Panc1 (cell line): ENCODE results near the gene BEX2. TPM values are rescaled to one million over a fixed set of nuclear protein-coding genes. Genes with fewer than 3 reads are reported as not detected.

Experiments
- ATAC-seq: fragments of 200-7000 bp; cut with Tn5 transposase; 2 replicates; pipeline ENCODE4 v1.9.1; 2020; ENCODE audit warnings: mild to moderate bottlenecking, moderate library complexity
- BruUV-seq: library from RNA; stranded (reverse); fragments of 400-500 nt; replicated peaks from 2 replicates; lab custom pipeline; 2021; lab: Mats Ljungman, UMichigan
- CTCF ChIA-PET: fragments of 300-600 bp; sonication (Branson Sonifier 250); formaldehyde crosslinking; loops from one replicate; lab custom pipeline; 2022; ENCODE audit warnings: antibody characterized with exemption; lab: Charles Lee
- POLR2A ChIA-PET: fragments of 300-600 bp; sonication (Branson Sonifier 250); formaldehyde crosslinking; loops from one replicate; lab custom pipeline; 2022; ENCODE audit warnings: antibody characterized with exemption; lab: Charles Lee
- DNase-seq: peaks from one replicate; pipeline ENCODE4 v3.0.0-alpha.2; 2010; ENCODE audit warnings: low read depth, low spot score
- H3K27ac ChIP-seq: 2 replicates; pipeline ENCODE4 v1.5.1; 2011; ENCODE audit warnings: mild to moderate bottlenecking, low read length, inconsistent platforms
- H3K27me3 ChIP-seq: fragments of 200-500 bp; sonication (Bioruptor generic); 2 replicates; pipeline ENCODE4 v1.6.0; 2014; ENCODE audit warnings: low read length, inconsistent platforms; ENCODE audit not compliant: control insufficient read depth, insufficient read depth
- H3K36me3 ChIP-seq: fragments of 200-500 bp; sonication (Bioruptor generic); 2 replicates; pipeline ENCODE4 v1.5.1; 2014; ENCODE audit warnings: inconsistent platforms, mild to moderate bottlenecking, low read length, moderate library complexity; ENCODE audit not compliant: control insufficient read depth, insufficient read depth
- H3K4me1 ChIP-seq: 2 replicates; pipeline ENCODE4 v1.5.1; 2011; ENCODE audit warnings: inconsistent platforms, mild to moderate bottlenecking, low read length, moderate library complexity; ENCODE audit not compliant: control insufficient read depth, insufficient read depth
- H3K4me3 ChIP-seq, 2 experiments: 2 replicates each; pipeline ENCODE4 v1.5.1; 2011 to 2012; ENCODE audit warnings: low read depth in 2 of 2, low read length in 2 of 2, mild to moderate bottlenecking in 2 of 2, inconsistent platforms in 1 of 2, moderate library complexity in 1 of 2
- H3K9me3 ChIP-seq: fragments of 200-500 bp; sonication (Bioruptor generic); 2 replicates; pipeline ENCODE4 v1.5.1; 2014; ENCODE audit warnings: low read depth, mild to moderate bottlenecking, inconsistent platforms, low read length, moderate library complexity; ENCODE audit not compliant: control insufficient read depth, insufficient read depth
- CTCF ChIP-seq: fragments of 450-650 bp; IDR thresholded peaks from 2 replicates; pipeline ENCODE4 v1.5.1; 2017; ENCODE audit warnings: mild to moderate bottlenecking
- POLR2AphosphoS5 ChIP-seq: IDR thresholded peaks from 2 replicates; pipeline ENCODE4 v1.6.1; 2012; ENCODE audit warnings: mild to moderate bottlenecking, low read depth, low read length, moderate library complexity
- REST ChIP-seq, 2 experiments: IDR thresholded peaks; 2 replicates each; pipeline ENCODE4 v1.6.1; 2011 to 2012; ENCODE audit warnings: low read depth in 2 of 2, control low read depth in 1 of 2, low read length in 1 of 2, mild to moderate bottlenecking in 1 of 2, moderate library complexity in 1 of 2; ENCODE audit not compliant: insufficient read depth in 1 of 2
- SIN3A ChIP-seq: IDR thresholded peaks from 2 replicates; pipeline ENCODE4 v1.6.1; 2012; ENCODE audit warnings: low read depth, mild to moderate bottlenecking, low read length, moderate library complexity, borderline replicate concordance; ENCODE audit not compliant: insufficient read depth
- TCF7L2 ChIP-seq: IDR thresholded peaks from 2 replicates; pipeline ENCODE4 v1.6.1; 2011; ENCODE audit warnings: mild to moderate bottlenecking, low read depth, low read length, inconsistent platforms
- in situ Hi-C: cut with HindIII; loops from 2 replicates; pipeline ENCODE4 v1.10.0; 2016; ENCODE audit warnings: low sequenced_read_pairs, low pct_unique_long_range_greater_than_20kb
- intact Hi-C: fragments of 100-400 bp; cut with micrococcal nuclease; formaldehyde crosslinking; loops from one replicate; pipeline ENCODE4 v1.10.0; 2022; ENCODE audit not compliant: unreplicated experiment
- total RNA-seq: library from RNA; stranded (reverse); gene quantifications from one replicate; pipeline ENCODE4 v1.2.1, GENCODE V29; 2021; ENCODE audit not compliant: unreplicated experiment

BEX2 gene
- total RNA-seq, 1 experiment from 2014 or later = 9.1 TPM

- no peak for TF ChIP-seq TCF7L2
- no peak for TF ChIP-seq POLR2AphosphoS5
- TF ChIP-seq SIN3A = no peak
- TF ChIP-seq CTCF = no peak
- TF ChIP-seq REST (IDR thresholded peaks at IDR 0.05; ENCODE audit: insufficient read depth in 1 of 2, low read depth in 2 of 2, low read length in 1 of 2) = no peak
- Histone ChIP-seq H3K36me3 (no peaks in the 10 kb centered on the region), H3K27ac (no peak overlapping the region), H3K27me3 (peaks cover 18% of the 10 kb centered on the region), H3K9me3 (no peaks in the 10 kb centered on the region), H3K4me3 (no peak overlapping the region), H3K4me1 (no peaks in the 10 kb centered on the region)
- ATAC-seq (no peak), DNase-seq (no peak)
- ChIA-PET POLR2A (no interaction called here), CTCF (no interaction called here)
- in situ Hi-C loops (no loop called here), intact Hi-C loops (no loop called here)
- BruUV-seq = no TSS peak
Measured at GRCh38 chrX:103274284-103274683, 36.5 kb downstream of the BEX2 start.

Other genes with a start within 250 kb of the BEX2 start
- gene BEX1, start 246.8 kb downstream of the BEX2 start, total RNA-seq = not detected
- 0.26 TPM for gene NXF3, start 217.8 kb downstream of the BEX2 start, total RNA-seq
- 1.1 TPM for gene BEX4, start 95.9 kb downstream of the BEX2 start, total RNA-seq
- 13.9 TPM for gene TCEAL8, start 55.8 kb downstream of the BEX2 start, total RNA-seq
- not detected for gene TCEAL5, start 34.2 kb downstream of the BEX2 start, total RNA-seq
- gene TCEAL7, start 19.2 kb upstream of the BEX2 start, total RNA-seq = not detected
- gene TCEAL9, start 45.5 kb upstream of the BEX2 start, total RNA-seq = 42.6 TPM
- 59.3 TPM for gene BEX3, start 65.5 kb upstream of the BEX2 start, total RNA-seq
- gene RAB40A, start 208.5 kb upstream of the BEX2 start, total RNA-seq = 0.26 TPM